SK-MEL-5 (cell line): ENCODE results near the gene IWS1. TPM values are rescaled to one million over a fixed set of nuclear protein-coding genes. Genes with fewer than 3 reads are reported as not detected.
"Not testable (repeated sequence)": the region's sequence is repeated elsewhere in the genome, so short reads cannot be mapped to it uniquely, and the experiment has no call there.

Source experiments
- DNase-seq: peaks from one replicate; pipeline ENCODE4 v3.0.0-alpha.2; 2016; ENCODE audit warnings: low read depth, low spot score
- in situ Hi-C: cut with HindIII; loops from 2 replicates; pipeline ENCODE4 v1.10.0; 2016; ENCODE audit warnings: low sequenced_read_pairs, high pct_unique_total_duplicates, low pct_unique_long_range_greater_than_20kb
- polyA plus RNA-seq, 2 experiments: library from polyadenylated mRNA; depleted of rRNA; stranded (reverse); fragments of >200 nt; gene quantifications; 2 replicates each; pipeline ENCODE4 v1.2.3, GENCODE V29; 2015
- total RNA-seq: library from RNA; depleted of rRNA; stranded (reverse); fragments of >200 nt; shearing (Covaris generic); gene quantifications from 2 replicates; pipeline ENCODE4 v1.2.3, GENCODE V29; 2014; rRNA removed

The IWS1 gene
- 35.9 and 43.1 TPM in 2 replicates for total RNA-seq
- polyA plus RNA-seq (2015; cell fraction: cytosol; rRNA removed), result 30.4 and 46.2 TPM in 2 replicates
- 31.5 and 47.5 TPM in 2 replicates for polyA plus RNA-seq (2015; cell fraction: nucleus; rRNA removed)

DNA sequence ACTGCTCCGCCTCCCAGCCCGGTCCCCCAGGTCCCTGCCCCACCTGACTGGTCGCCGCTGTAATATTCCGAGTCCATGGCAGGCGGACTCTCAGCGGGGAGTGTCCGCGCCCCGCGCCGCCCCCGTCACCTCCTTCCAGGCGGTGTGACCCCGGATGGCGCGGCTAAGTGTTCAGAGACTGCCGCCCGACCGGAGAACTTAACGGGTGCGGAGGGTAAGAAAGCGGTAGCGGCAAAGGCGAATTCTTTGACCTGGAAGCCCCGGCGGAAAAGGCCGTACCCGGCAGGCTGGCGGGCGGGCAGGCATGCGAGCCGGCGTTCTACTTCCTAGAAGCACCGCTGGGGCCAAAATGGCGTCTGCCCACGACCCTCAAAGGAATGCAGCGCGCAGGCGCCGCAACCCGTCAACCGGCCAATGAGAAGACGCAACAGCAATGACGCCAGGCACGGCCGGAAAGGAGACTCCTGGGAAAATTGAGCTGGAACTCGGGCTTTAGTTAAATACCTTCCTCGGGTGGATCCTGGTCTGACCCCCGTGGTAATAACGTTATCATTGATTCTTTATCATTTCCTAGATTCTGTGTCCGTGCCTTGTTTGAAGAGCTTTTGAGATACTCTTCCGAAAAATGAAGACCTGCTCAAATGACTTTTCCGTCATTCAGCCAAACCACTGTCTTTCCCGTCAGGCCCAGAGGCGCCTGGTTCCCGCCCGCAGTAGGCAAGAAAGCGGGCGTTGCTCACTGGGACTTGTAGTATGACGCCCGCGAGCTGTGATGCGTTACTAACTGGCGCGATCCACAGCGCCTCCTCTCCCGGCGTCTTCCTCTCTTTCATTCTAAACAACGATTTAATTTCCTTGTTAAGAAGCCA is at the start of gene IWS1:
TSS of gene IWS1 (minus strand) at position 358 of the 869 bp plus-strand sequence. CDS start at position 77, 281 bp downstream.
- DNase-seq, result peak; percentile 95
- in situ Hi-C loops, result no loop called here

- no peak for DNase-seq
- in situ Hi-C loops, result no loop called here
Measured at GRCh38 chr2:127575941-127576432, 49.7 kb upstream of the IWS1 start.

- no peak for DNase-seq
- in situ Hi-C loops, result no loop called here
Measured at GRCh38 chr2:127575185-127575765, 49.0 kb upstream of the IWS1 start.

GRCh38 chr2:127574656-127575055 is 48.4 kb upstream of the IWS1 start:
- in situ Hi-C loops, result no loop called here
- DNase-seq, result no peak

DNA sequence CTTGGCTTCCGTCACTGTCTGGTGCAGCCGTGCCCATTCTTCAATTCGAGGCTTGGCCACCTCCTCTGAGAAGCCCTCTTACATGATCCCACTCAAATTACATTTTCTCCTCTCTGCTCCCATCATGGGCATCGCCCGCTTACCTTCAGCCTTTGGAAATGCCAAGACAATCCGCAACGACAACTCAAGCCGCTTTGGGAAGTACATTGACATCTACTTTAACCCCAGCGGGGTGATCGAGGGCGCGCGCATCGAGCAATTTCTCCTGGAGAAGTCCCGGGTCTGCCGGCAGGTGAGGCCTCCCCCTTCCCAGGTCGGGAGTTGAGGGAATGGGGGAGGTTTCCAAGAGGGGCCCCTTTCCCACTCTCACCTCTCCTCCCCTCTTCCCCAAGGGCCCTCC is 47.5 kb upstream of the IWS1 start:
- in situ Hi-C loops, result no loop called here
- DNase-seq, result no peak

GRCh38 chr2:127573298-127573697 is 47.0 kb upstream of the IWS1 start:
- in situ Hi-C loops, result no loop called here
- no peak for DNase-seq

- DNase-seq, result no peak
- in situ Hi-C loops, result no loop called here
Measured at GRCh38 chr2:127572841-127573240, 46.6 kb upstream of the IWS1 start.

- in situ Hi-C loops, DNase-seq: not testable (repeated sequence)
Measured at GRCh38 chr2:127572352-127572751, 46.1 kb upstream of the IWS1 start.

- DNase-seq, result no peak
- in situ Hi-C loops, result no loop called here
Measured at GRCh38 chr2:127570282-127571250, 44.3 kb upstream of the IWS1 start.

GRCh38 chr2:127569666-127570065 is 43.4 kb upstream of the IWS1 start:
- in situ Hi-C loops, result no loop called here
- DNase-seq, result no peak

GRCh38 chr2:127568128-127568527 is 41.8 kb upstream of the IWS1 start:
- DNase-seq, result no peak
- in situ Hi-C loops, result no loop called here

DNA sequence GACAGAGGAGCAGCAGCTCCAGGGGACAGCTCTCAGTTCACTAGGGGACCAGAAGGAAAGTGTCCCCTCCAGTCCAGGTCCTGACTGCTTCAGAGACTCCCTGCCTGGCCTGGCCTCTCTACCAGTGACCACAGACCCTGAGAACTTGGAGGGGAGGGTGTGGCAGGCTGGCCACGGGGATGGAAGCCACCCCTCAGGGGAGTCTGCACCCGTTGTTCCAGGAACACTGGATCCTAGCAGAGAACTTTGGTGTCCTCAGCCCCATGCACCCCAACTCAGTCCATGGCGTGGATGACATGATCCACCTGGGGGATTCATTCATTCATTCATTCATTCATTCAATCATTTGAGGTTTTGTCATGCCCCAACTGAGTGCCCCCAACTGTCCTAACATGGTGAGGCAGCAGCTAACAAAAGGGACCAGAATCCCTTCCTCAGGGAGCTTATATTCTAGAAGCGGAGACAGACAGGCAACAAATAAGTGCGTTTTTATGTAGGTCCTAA is 41.1 kb upstream of the IWS1 start:
- in situ Hi-C loops, result no loop called here

GRCh38 chr2:127566576-127566975 is 40.3 kb upstream of the IWS1 start:
- in situ Hi-C loops, result no loop called here
- DNase-seq, result no peak

More for the DNA sequence above, 41.1 kb upstream of the IWS1 start:
- DNase-seq, result no peak

GRCh38 chr2:127566139-127566417 is 39.8 kb upstream of the IWS1 start:
- in situ Hi-C loops, result no loop called here
- no peak for DNase-seq

DNA sequence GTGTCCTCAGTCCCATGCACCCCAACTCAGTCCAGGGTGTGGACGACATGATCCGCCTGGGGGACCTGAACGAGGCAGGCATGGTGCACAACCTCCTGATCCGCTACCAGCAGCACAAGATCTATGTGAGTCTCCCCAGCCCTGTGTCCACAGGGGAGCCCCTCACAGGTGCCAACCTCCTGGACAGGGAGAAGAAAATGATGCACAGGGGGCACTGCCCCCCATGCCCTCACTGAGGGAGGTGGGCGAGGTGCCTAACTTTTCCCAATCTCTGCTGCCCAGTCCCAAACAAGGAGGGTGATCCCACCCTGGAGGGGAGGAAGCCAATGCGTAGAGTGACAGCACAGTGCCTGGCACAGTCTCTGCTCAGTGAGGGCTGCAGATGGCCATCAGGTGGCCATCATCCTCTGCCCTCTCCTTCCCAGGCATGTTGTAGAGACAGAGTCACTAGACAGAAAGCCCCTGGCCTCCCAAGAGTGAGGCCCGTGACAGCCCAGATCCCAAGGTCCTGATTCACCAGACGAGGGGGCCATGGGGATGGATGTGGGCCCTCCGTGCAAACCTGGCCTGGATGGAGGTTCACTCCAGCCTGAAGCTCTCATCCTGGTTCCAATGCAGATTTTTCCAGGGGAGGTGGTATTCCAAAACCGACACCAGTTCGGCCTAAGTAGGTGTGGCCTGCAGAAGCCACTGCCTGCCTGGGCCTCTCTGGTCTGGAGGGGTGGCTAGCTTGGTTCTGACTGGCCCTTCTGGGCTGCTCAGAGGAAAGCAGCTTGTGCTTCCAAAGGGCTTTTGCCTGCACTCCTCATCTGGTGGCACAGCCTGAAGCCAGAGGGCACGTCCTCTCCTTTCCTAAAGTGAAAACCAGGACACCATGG is 39.2 kb upstream of the IWS1 start:
- in situ Hi-C loops, result no loop called here
- DNase-seq, result no peak

- in situ Hi-C loops, result no loop called here
- DNase-seq, result no peak
Measured at GRCh38 chr2:127564429-127565260, 38.4 kb upstream of the IWS1 start.
